ENCODE data around the gene BRS3. TPM values are rescaled to one million over a fixed set of nuclear protein-coding genes. Genes with fewer than 3 reads are reported as not detected.

The BRS3 gene
- total RNA-seq, 1 donor from 2014 or later, result not detected

GRCh38 chrX:136495043-136495442 is 7.3 kb downstream of the BRS3 start:
- DNase-seq (ENCODE audit: low read depth in 2 of 2), result no peak

DNA sequence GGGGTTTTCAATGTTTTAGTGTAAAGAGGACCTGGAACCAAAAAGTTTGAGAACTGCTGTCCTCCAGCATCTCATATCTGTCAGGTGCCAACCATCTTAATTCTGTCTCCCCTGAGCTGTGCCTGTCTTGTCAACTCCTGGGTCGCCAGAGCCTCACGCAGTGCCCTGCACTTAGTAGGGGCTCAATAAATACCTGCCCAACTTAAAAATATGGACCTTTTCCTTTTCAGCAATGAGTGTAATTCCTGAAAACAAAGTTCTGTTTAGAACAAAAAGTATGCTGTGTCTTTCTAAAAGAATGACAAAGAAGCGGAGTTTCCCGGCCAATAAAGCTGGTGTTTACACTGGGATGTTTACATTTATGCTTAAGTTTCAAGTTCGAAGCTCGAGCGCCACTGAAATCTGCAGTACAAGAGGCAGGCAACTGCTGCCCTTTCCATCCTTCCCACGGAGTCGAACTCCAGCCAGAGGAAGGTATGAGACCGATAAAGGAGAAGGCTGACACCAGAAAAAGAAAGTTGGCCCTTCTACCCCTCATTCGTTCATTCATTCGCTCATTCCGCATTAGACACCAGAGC is 8.5 kb downstream of the BRS3 start:
- DNase-seq (ENCODE audit: low read depth in 2 of 2), result no peak

- peak; percentile 86 to 88 for DNase-seq (ENCODE audit: low read depth in 2 of 2)
These were observed 9.2 kb downstream of the BRS3 start for GRCh38 chrX:136496764-136497555.

- no peak for DNase-seq (ENCODE audit: low read depth in 2 of 2)
These were observed 9.9 kb downstream of the BRS3 start, which contains the start of gene HTATSF1 for GRCh38 chrX:136497556-136498052. Gene HTATSF1 (plus strand): TSS chrX:136497592. CDS start chrX:136497685, 93 bp downstream.

DNA sequence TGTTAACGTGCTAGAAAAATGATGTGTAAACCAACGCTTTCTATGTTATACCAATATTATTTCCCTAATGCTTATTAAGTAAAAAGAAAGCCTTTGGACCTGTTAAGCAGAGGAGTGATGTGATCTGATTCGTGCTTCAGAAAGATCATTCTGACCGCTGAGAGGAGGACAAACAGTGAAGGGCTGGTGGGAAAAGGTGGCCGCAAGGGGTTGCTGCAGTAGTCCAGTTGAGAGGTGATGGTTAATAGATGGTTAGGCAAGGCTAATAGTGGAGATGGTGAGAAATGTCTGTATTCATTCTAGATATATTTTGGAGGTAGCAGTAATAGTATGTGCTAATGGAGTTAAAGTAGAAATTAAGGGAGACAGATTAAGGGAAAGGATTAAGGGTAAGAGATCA is 31.3 kb downstream of the BRS3 start:
- no peak for DNase-seq (ENCODE audit: low read depth in 2 of 2)

- DNase-seq (ENCODE audit: low read depth in 2 of 2), result no peak
These were observed 36.0 kb downstream of the BRS3 start for GRCh38 chrX:136523770-136524169.

- DNase-seq (ENCODE audit: low read depth in 2 of 2), result peak; percentile 46 to 61
These were observed 38.2 kb downstream of the BRS3 start for GRCh38 chrX:136525738-136526606.

DNA sequence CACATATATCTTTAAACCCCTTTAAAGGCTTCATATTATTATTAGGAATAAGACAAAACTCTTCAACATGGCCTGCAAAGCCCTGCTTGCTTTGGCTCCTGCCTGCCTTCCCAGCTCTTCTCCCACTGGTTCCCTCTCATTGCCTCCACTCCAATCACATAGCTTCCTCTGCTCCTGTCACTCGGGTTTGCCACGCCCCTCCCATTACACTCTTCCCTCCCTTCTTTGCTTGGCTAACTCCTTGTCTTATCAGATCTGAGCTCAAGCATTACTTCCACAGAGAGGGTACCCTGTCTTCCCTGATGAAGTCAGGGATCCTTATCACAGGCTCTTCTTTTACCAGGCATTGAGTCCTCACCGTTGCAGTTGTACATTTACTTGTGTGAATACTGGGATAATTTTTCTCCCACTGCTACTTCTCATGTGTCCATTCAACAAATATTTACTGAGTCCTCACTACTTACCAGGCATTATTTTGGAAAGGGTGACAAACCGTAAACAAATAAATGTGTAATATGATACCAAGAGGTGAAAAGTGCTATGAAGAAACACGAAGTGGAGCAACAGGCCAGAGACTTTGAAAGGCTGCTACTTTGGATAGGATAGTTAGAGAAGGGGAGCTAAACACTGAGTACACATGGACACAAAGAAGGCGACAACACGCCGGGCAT is 41.0 kb downstream of the BRS3 start:
- no peak for DNase-seq (ENCODE audit: low read depth in 2 of 2)

DNA sequence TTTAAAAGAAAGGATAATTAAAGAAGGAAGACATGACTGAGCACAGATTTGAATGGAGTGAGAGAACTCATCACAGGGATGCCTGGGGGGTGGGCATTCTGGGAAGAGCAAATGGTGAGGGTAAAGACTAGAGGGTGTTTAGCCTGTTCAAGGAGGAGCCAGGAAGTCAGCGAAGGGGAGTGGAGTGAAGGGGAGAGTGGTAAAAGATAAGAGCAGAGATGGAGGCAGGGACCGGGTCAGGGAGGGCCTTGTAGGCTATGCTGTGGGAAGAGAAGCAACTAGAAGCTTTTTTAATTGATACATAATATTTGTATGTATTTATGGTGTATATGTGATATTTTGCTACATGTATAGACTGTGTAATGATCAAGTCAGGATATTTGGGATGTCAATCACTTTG is 42.0 kb downstream of the BRS3 start:
- DNase-seq (ENCODE audit: low read depth in 2 of 2), result no peak

- DNase-seq (ENCODE audit: low read depth in 2 of 2), result no peak
These were observed 44.2 kb downstream of the BRS3 start, which contains the start of gene VGLL1 for GRCh38 chrX:136531951-136532350. Gene VGLL1 (plus strand): TSS chrX:136532215. CDS start chrX:136536021, 3,806 bp downstream.

- no peak for DNase-seq (ENCODE audit: low read depth in 2 of 2)
These were observed 46.4 kb downstream of the BRS3 start for GRCh38 chrX:136534131-136534530.

DNA sequence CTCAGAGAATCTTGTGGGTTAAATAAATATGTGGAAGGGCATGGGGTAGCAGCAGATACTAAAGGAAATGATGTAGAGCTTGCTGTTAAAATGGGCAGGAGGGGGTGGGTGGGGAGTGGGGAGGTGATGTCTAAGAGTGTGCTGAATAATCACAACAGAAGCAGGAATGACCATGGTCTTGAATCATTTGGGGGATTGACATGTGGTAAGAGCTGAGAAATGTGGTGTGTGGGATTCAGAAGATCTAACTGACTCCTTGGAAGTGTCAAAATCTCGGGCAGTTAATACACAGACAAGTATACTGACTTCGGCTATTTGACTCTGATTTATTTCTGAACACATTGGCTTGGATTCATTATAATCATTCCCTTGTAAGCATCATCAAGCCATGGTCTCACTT is 51.1 kb downstream of the BRS3 start:
- no peak for DNase-seq (ENCODE audit: low read depth in 2 of 2)

DNA sequence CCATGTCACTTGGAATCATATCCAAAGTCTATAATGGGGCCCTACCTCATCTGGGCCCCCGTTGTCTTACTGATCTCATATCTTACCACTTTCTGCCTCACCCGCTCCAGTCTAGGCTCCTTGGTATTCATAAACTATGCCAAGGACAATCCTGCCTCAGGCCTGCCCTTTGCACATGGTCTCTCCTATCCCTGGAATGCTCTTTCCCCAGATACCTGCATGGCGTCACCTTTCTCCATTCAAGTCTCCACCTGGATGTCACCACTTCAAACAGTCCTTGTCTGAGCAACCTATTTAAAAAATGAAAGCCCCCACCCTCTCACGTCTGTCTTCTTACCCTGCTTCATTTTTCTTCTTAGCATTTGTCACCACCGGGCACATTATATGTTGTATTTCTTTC is 52.5 kb downstream of the BRS3 start:
- no peak for DNase-seq (ENCODE audit: low read depth in 2 of 2)

- no peak for DNase-seq (ENCODE audit: low read depth in 2 of 2)
These were observed 53.5 kb downstream of the BRS3 start for GRCh38 chrX:136541294-136541693.

DNA sequence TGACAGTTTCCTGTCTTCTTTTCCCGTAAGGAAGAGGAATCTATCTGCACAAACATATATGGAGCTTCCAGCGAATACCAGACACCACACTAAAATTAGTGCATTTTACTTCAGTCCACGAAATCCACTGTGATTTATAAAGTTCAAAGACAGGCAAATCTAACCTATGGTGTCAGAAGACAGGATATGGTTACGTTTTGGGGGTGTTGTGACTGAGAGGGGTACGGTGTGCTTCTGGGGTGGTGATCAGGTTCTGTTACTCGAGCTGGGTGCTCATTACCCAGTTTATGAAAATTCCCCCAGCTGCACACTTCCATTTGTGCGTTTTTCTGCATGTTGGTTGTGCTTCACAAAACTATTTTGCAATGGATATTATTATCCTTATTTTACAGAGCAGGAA is 54.5 kb downstream of the BRS3 start:
- no peak for DNase-seq (ENCODE audit: low read depth in 2 of 2)

Other genes starting within 250 kb of the BRS3 start
- gene MAP7D3, start 236.5 kb upstream of the BRS3 start, total RNA-seq, result 16.3 and 19.8 TPM in 2 replicates
- under 0.01 TPM in 1 of 2 replicates, not detected in the other for gene ADGRG4, start 187.0 kb upstream of the BRS3 start, total RNA-seq
- 18.5 and 22.6 TPM in 2 replicates for gene HTATSF1, start 9.6 kb downstream of the BRS3 start, total RNA-seq
- gene VGLL1, start 44.3 kb downstream of the BRS3 start, total RNA-seq, result not detected in 2 replicates
- gene CD40LG, start 160.2 kb downstream of the BRS3 start, total RNA-seq, result not detected in 2 replicates